OCI-M1 (cell line): Measurements from ENCODE around the gene PAOX.
"Not testable (repeated sequence)": the region's sequence is repeated elsewhere in the genome, so short reads cannot be mapped to it uniquely, and the experiment has no call there.

Experiments
- DNase-seq: peaks from one replicate; lab custom pipeline; 2025; lab: John Stamatoyannopoulos, UW

Gene PAOX

DNA sequence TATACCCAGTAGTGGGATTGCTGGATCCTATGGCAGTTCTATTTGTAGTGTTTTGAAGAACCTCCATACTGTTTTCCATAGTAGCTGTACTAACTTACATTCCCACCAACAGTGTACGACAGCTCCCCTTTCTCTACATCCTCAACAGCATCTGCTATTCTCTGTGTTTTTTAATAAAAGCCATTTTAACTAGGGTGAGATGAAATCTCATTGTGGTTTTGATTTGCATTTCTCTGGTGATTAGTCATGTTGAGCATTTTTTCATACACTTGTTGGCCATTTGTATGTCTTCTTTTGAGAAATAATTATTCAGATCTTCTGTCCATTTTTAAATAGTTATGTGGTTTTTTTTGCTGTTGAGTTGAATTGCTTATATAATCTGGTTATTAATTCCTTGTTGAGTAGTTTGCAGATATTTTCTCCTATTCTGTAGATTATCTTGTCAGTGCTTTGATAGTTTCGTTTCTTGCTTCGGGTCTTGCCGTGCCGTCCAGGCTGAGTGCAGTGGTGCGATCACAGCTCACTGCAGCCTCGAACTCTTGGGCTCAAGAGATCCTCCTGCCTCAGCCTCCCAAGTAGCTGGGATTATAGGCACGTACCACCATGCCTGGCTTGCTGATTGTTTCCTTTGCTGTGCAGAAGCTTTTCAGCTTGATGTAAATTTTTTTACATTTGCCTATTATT is 26.9 kb downstream of the PAOX start:
- DNase-seq, result no peak

DNA sequence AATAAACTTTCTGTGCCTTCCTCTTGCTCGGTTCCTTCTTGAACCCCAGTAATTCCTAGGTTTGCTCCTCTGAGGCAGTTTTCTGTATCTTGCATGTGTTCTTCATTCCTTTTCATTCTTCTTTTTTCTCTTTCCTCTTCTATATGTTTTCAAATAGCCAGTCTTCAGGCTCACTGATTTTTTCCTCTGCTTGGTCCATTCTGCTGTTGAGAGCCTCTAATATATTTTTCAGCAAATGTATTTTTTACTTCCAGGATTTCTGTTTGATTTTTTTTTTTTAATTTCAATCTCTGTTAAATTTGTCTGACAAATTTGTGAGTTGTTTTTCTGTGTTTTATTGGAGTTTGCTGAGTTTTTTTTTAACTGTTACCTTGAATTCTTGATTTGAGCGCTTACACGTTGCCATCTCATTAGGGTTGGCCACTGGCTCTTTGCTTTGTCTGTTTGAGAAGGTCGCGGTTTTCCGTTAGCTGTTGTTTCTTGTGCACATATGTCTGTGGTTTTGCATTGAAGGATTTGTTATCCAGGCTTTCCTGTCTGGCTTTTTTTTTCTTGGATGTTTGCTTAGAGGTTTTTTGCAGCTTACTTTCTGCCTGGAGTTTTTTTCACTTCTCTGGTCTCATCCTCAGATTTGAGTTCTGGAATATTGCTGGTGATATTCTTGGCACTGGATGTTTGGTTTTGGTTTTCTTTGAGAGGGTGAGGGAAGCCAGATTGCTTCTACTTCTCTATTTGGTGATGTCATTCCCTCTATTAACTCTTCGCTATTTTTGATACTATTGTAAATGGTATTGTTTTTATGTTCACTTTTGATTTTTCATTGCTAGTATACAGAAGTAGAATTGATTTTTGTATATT is 32.7 kb downstream of the PAOX start:
- no peak for DNase-seq

DNA sequence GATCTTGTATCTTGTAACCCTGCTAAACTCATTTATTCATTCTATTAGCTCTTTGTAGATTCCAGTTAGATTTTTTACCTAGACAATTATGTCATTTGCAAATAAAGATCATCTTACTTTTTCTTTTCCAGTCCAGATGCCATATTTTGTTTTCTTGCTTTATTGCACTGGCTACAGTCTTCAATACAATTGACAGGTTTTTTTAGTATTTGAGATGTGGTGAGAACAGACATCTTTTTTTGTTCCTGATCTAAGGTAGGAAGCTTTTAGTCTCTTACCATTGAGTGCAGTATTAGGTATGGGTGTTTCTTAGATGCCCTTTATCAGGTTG is 33.3 kb downstream of the PAOX start:
- no peak for DNase-seq

DNA sequence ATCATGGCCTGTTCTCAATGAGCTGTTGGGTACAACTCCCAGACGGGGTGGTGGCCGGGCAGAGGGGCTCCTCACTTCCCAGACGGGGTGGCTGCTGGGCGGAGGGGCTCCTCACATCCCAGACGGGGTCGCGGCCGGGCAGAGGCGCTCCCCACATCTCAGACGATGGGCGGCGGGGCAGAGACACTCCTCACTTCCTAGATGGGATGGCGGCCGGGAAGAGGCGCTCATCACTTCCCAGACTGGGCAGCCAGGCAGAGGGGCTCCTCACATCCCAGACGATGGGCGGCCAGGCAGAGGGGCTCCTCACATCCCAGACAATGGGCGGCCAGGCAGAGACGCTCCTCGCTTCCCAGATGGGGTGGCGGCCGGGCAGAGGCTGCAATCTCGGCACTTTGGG is 35.3 kb downstream of the PAOX start:
- DNase-seq, result not testable (repeated sequence)

DNA sequence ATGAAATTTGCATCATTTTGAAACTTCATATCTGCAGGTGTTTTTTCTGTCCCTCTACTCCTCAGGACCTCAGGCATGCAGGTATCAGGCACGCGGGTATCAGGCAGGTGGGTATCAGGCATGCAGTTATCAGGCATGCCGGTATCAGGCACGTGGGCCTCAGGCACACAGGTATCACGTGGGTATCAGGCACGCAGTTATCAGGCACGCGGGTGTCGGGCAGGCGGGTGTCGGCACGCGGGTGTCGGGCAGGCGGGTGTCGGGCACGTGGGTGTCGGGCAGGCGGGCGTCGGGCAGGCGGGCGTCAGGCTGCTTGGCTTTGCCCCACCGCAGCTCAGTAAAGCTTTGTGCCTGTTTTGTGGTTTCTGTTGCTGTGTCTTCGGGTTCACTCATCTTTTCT is 36.7 kb downstream of the PAOX start:
- DNase-seq, result no peak

DNA sequence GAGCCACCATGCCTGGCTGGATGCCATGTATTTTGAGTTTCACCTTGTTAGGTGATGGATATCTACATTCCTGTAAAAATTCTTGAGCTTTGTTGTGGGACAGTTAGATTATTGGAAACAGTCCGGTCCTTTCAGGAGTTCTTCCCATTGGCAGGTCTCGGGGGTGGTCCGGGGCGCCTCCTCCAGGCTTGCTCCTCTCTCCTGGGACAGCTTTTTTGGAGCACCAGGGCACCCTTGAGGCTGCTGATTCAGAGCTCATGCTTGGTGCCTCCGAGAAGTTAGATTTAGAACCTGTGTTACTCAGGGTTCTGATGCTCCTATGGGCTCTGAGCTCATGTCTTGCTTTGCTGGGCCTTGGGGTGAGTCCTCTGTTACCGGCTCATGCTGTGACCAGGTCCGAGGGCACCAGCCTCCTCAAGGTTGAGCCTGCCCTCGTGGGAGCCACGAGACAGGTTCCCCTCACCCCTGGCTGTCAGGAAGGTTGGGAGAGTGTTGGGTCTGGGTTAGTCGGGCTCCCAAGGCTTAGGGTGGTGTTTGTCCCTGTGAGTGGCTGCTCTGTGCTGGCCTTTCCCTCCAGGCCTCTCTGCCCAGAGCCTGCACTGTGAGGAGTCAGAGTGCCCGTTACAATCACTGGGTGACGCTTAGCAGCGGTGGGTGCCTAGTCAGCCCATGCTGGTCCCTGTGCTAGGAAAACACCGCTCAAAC is 39.4 kb downstream of the PAOX start:
- no peak for DNase-seq

DNA sequence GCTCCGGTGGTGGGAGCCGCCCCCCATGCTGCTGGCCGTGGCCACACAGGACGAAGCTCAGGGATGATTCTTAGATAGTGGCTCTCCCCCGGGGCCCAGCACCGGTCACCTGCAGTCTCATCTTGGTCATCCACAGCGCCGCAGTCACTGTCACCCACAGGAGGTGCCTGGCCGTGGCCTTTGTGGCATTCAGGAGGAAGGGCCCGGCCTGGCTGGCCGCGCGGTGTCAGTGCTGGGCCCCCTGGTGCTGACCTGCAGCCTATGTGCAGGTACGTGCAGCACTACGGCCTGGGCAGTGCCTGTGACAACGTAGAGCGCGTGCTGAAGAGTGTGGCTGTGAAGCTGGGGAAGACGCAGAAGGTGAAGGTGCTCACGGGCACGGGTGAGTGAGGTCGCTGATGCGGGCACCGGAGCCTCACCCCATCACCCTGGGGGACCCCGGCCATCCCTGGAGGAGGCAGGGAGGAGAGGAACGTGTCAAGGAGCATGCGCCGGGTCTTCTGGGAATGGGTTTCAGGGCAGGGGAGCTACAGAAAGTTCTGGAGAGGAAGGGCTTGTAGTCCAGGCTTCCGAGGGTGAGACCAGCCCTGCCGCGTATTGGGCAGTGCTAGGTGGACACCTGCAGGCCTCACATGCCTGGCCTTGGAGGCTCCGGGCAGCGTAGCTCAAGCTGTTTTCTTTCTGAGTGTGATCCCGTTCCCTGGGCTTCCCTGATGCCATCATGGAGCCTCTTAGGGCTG is 40.3 kb downstream of the PAOX start:
- no peak for DNase-seq

DNA sequence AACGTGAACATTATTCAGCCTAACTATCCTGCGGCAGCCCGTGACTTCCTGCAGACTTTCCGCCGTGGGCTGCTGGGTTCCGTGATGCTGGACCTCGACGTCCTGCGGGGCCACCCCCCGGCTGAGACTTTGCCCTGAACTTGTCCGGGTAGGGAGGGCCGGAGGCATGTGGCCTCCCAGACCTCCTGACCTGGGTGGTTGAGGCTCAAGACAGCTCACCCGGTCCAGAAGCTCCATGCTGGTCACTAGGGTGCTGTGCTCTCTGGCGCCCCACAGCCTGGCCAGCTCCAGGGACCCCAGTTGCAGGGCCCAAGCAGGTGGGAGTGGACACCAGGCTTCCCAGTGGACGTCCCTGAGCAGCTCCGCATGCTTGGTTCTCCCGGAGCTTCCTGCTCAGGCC is 41.0 kb downstream of the PAOX start:
- DNase-seq, result no peak

DNA sequence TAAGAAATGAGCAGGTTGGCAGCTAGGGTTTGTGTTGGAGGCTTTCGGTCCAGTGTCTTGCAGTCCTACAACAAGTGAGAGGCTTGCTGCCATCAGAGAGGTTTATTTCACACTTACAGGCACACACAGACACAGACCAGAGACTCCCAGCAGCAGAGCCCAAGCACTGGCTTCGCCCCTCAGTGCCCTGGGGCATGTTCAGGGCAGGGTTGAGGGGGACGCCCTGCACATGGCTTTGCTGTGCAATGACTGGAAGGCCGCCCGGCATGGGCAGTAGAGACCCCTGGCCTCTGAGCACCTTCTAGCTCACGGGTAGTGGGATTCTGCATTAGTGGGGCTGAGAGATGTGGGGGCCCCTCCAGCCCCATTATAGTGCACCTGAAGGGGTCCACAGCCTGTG is 41.5 kb downstream of the PAOX start:
- no peak for DNase-seq

DNA sequence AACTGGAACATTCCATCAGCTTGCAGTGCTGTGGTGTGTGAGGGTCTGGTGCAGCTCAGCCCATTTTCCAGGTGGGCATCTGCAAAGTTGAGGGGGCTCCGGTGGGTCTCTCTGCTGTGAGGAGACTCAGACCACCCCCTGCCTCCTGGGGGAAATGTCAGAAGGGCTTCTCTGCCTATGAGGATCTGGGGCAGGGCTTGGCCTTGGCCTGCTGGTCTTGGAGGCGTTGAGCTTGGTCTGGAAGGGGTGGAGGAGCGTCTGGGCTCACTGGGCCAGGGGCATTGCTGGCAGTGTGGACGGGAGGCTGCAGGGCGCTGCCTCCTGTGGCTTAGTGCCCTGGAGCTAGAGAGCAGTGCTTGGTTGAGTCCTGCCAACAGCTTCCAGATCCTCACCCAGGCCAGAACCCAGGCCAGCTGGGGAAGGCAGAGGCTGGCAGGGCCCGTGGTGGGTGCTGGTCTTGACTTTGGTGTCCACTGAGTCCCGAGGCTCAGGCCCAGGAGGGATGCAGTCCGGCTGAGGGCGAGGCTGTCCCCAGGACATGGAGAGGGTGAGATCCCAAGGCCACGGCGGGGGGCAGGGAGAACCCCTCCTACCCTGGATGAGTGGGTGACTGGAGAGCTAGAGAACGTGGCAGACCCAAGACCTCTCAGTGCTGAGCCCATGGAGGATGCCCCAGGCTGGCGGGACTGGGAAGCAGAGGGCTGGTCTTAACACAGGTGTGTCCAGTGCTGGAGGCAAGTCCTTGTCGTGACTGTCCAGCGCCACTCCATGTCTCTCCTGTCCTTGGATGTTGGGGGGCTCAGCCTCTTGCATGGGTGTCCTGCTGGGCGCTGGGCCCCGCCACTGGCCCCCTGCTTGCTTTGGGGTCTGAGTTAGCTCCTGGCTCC is 42.5 kb downstream of the PAOX start:
- DNase-seq, result no peak

DNA sequence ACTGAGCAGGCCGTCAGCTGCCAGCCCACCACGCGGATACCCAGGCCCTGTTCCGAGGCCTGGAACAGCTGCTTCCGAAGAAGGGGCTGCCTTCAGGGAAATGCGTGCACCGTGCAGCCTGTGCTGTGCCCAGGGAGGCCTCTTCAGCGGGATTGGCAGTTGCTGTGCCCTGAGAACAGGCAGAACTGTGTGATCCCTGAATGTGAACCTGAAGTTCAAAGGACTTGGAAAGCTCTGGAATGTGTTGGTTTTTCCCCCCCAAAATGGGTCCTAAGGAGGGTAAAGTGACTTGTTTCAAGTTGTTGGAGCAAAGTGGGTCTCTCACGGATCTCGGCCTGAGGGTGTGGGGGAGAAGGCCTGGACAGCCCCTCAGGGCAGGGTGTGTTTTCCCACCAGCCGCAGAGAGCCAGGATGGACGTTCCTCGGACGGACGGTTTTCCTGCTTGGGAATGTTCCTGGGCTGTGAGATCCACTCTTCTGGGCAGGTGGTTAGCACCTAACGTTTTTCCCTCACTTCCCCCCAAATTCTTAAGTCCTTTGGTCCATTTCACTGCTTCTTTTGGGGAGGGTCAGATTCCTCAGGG is 43.3 kb downstream of the PAOX start:
- no peak for DNase-seq

DNA sequence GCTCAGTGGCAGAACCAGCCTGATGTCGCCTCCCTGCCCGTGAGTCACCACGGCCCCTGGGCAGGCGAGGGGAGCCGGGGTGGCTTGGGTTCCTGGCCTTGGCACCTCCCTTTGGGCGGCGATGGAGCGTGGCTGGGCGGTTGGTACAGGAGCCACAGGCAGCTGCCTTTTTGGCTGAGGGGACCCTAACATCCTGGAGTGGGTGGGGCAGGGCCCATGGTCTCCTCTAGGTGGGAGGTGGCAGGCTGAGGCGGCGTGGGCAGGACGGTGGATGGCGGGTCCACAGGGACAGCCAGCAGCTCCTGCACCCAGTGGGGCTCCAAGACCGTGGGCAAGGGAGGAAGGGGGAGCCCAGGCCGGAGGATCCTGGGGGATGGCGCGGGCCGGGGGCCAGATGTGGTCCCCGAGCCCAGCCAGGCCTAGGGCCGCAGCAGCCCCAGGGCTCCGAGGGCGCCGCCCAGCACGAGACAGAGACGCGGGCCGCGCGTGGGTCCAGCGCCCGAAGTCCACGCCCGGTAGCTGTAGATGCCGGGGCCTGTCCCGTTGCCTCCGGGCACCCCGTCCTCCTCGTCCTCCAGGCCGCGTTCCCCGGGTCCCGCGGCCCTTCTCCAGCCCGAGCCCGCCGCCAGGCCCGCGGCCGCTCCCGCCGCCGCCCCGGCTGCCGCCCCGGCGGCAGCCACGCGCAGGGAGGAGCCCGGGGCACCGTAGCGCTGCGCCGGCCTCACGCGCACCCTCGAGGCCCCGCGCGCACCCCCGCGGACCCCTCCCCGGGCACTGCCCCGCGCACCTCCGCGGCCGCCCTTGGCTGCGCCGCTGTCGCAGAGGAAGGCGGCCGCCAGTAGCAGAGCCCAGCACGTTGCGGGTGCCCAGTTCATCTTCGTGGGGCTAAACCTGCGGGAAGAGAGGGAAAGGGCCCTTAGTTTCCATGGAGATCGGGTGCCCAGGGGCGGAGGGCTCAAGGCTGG is 44.0 kb downstream of the PAOX start:
- no peak for DNase-seq

DNA sequence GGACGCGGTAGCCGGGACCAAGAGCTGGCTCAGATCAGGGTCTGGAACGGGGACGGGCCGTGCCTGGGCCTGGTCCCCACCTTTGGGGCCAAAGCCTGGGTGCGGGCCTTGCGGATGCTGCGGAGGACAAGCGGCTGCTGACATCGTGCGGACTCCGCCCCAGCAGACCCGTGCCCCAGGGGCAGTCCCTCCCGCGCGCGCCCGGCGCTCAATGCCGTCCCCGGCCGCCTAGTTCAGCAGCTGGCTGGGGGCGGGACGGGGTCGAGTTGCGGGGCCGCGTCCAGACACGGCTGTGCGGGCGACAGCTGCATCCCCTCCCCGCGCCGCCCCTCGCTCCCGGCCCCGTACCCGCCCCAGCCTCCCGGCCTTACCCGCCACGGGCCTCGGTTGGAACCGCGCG is 45.0 kb downstream of the PAOX start:
- DNase-seq, result not testable (repeated sequence)

DNA sequence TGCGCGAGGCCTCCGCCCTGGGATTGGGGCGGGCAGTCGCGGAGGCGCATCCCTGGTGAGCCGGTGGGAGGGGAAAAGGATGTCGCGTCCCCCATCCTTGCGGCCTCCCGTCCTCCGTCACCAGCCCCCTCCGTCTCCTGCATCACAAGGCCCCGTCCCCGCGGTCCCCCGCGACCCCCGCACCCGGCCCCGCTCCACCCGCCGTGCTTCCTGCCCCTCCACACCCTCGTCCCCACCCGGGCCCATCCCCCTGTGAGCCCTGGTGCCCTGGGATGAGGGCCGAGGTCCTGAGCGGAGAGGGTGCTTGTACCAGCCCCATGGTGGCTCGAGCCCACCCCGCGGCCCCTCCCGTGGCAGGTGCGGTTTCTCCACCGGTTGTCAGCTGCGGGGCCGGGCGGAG is 45.5 kb downstream of the PAOX start, which contains the start of gene SPRN:
TSS of gene SPRN (minus strand) at position 25 of the 400 bp plus-strand sequence. CDS start 944 bp downstream, outside the sequence.
- DNase-seq, result not testable (repeated sequence)

DNA sequence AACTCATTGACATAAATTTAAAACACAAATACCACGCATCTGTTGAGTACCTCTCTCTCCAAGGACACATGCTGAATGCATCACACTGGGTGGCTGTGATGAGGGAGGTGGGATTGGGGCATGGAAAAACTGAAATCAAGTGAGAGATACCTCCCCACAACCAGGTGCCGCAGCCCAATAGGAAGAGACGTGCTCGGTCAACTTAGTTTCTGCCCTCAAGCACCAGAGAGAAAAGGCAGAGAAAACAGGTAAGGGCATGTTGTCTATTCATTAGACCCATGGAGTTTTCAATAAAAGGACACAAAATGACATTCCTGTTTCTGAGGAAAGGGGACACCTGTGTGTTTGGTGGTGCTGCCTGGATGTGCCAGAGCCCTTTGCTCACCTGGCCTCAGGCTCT is 50.5 kb downstream of the PAOX start:
- not testable (repeated sequence) for DNase-seq

DNA sequence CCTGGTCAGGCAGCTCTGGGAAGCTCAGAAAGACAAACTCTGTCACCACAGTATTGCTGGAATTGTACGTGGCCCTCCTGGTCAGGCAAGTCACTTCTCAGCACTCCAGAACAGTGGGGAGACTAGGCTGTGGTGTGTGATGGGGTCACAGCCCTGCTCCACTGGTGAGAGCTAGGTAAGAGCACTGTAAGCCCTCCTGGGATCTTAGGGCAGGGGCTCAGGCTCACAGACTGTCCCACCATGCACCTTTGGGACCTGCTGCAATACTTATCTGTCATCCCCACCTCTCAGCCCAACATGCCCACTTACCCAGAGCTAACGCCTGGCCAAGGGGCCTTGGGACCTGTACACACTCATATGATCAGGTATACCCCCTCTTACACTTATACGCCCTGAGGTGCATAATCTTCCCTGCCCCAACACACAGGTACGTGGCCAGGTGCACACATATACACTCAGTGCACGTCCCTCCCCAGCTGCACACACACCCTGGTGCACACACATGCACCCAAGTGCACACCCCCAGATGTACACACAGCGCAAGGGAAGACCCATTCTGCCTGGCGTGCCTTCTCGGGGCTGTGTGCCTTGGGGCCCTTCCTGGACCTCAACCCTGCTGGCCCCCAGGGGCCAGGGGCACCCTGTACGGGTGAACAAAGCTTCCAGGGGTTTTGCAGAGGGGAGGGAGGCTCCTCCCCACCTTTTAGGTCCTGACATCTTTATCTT is 53.0 kb downstream of the PAOX start:
- not testable (repeated sequence) for DNase-seq

DNA sequence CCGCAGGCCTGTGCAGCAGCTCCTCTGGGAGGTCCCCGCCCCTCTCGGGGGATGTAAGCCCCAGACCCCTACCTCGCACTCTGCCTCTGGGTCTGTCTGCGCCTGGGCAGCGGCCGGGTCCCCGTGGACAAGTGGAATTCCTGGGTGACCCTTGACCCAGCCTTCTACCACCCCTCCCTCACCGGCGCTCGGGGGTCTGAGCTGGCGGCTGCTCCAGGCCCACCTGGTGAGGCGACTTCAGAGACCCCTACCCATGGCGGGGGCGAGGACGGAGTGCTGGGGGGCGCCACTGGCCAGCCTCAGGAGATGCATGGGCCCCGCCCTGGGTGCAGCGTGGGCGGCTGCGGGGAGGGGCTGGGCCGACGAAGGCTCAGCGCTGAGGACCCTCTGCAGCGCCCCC is 53.7 kb downstream of the PAOX start:
- DNase-seq, result not testable (repeated sequence)

DNA sequence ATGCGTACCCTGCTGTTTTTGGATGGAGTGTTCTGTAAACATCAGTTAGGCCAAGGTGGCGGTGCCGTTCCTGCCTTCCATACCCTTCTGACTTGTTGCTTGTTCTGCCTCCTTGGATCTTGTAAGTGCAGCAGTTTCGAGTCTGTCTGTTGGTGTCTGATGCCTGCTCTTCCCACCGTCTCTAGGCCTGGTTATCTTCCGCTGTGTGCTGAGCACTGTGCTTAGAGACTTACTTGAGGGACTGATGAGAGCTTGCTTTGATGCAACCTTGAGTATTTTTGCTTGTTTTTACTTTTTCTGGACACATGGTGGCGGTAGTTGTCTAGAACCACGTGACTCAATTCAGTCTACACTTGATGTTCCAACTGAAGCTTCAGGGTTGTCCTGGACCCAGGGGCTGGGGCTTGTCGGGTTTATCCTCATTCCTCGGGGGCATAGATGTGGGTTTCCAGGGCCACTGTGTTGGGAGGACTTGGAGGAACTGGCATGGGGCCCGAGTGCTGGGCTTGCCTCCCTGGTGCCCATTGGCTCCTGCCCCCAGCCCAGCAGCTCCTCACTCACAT is 59.7 kb downstream of the PAOX start:
- DNase-seq, result peak; percentile 81
